HG03457 (cell line): ENCODE data around the gene ZFHX2.
"Not testable (repeated sequence)": the region's sequence is repeated elsewhere in the genome, so short reads cannot be mapped to it uniquely, and the experiment has no call there.

Experiments
- ATAC-seq: cut with Tn5 transposase; IDR thresholded peaks from one replicate; pipeline ENCODE4 v1.9.1; 2021; ENCODE audit warnings: moderate number of reproducible peaks; ENCODE audit not compliant: unreplicated experiment

Gene ZFHX2

DNA sequence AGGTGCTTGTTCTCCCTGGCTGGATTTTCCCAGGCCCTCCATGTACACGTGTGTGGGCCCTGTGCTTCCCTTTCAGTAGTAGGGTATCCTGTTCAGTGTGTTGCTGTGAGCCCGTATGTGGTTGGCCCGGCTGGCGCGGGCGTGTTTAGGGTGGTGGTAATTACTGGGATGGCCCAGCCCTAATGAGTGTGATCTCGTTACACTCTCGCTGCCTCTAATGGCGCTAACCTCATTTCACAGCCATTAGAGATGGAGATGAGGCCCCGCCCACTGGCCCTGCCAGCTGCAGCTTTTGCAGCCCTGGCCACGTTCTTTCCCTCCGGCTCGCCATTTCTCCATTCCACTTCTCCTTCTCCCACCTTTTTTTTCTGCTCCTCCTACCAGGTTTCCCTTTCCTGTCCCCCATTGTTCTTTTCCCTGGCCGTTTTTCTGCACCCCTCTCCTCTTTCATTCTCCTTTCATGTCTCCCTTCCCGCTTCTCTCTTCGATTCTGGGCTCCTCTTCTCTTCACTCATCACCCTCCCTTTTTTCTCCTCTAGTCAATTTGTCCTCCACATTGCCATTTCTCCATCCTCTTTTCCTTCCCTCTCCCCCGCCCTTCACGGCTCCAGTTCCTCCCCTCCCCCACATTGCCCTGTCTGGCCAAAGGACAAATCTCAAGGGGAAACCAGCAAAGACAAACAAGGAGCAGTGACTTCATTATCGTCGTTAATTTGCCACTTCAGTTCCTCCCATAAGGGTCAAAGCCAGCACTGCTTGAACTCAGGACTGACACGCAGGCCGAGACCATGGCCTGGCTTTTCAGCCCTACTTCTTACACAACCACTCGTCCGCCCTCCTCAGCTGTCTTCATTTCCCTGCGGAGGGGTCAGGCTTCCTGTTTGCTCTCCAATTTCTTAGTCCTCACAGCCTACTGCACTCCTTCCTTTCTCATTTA, 6.8 kb downstream of the ZFHX2 start:
- no peak for ATAC-seq

DNA sequence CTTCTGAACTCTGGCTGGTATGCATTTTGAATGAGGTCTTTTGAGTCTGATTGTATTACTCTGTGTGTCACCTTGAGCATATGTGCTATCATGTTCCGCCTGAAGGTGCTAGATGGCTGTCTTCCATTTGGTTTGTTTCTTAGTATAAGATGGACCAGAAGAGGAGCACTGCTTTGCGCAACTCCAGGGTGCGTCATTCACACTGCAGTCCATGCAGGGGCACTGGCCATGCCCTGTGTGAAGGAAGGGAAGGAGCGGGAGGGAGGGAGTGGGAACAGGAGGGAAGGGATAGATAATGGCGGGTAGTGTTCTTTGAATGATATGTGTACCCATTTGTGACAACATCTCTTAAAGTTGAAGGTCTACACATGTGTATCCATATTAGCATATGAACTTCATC, 8.2 kb downstream of the ZFHX2 start:
- ATAC-seq: no peak

DNA sequence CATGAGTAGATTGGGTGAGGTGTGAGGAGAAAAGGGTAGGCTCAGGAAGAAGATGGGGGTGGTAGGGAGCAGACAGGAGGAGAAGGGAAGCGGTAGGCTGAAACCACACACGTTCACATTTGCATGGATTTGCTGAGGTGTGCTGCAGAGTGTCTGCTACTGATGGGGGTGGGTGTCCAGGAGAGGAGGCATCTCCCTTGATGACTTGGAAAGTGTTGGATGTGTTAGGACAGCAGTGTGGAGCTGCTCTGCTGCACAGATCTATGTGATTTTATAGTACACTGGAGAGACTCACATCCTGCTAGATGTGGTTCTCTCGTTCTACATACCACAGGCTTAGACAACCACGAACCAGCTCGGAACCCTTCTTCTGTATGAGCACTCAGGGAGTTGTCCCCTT, 9.3 kb downstream of the ZFHX2 start:
- ATAC-seq: no peak

DNA sequence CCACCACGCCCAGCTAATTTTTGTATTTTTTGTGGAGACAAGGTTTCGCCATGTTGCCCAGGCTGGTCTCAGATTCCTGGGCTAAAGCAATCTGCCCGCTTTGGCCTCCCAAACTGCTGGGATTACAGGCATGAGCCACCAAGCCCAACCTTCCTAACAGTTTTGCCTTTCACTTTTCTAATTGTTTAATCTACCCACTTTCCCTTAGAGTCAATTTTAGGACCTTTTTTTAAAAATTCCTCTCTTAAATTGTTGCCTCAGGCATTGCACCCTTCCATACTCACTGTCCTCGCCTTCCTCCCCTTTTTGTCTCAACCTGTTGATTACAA, 11.5 kb downstream of the ZFHX2 start:
- ATAC-seq: no peak

DNA sequence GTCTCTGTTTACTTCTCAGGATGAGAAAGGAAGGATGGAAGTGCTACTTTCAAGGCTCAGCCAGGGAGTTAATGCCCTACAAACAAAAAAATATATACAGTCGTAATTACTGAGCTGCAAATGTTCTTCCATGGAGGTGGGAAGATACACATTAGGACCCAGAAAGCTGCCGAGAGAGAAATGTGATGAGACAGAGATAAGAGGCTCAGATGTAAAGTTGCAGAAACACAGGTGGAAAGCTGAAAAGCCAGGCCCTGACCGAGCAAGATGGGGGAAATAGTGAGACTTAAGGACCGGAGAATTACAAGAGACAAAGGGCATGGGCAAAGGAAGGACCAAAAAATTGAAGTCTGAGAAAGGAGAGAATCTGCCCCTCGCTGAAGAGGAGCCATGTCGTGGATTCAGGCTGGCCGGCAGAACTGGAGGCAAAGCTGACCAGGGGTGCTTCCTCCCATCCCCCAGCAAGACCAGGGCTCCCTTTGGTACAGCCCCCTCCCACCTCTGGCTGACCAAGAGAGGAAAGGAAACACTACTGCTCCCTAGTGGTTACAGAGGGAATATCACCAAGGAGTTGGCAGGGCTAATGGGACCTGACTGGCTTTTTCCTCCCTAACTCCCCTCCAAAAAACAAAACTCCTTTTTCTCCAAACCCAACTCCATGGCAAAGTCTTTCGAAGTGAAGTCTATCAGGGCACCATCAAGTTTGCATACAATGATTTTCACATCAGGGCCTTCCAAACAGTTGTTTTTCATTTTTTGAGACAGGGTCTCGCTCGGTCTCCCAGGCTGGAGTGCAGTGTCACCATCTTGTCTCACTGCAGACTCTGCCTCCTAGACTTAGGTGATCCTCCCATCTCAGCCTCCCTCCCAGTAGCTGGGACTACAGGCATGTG, 12.1 kb downstream of the ZFHX2 start:
- no peak for ATAC-seq

DNA sequence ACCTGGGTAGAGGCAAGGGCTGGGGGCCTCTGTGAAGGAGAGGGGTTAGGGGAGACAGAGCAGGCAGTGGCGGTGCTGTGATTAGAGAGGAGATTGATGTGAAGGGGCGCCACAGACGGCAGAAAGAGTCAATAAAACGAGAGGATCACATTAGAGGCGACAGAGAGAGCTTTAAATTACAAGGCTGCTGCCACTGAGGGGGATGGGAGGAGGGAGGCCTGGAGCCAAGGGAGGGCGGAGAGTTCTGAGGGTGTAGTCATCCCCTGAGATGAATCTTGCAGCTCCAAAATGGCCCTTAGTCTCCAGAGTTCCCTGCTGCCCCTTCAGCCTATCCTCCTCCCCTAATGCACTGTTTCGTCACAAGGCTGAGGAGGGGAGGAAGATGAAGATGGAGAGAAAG, 12.8 kb downstream of the ZFHX2 start:
- ATAC-seq: no peak

DNA sequence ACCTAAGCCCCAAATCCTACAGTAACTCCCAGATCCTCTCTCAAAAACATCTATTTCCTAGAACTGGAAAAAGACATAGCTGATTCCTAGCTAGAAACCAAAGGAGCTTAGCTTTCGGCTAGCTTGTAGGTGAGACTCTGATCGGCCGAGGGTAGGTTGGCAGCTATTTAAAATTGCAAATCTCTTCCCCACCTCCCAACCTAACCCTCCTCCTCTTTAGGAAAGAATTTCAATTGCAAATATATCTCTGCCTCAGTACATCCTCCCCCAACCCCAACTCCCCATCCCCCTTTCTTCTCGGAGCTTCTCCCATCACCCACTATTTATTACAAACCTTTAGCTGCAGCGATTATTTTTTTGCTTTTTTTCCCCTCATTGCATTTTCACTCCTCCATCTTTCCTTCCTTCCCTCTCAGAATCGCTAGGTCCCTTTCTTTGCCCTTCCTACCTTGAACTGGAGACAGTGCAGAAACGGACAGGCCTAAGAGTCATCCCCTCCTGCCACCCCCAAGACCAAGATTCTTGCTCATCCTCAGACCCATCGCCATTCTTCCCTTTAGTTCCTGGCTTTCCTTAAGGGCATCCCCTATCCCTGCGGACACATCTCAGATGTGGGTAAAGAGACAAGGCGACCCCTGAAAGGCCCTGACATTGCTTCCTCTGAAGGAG, 13.4 kb downstream of the ZFHX2 start:
- no peak for ATAC-seq

DNA sequence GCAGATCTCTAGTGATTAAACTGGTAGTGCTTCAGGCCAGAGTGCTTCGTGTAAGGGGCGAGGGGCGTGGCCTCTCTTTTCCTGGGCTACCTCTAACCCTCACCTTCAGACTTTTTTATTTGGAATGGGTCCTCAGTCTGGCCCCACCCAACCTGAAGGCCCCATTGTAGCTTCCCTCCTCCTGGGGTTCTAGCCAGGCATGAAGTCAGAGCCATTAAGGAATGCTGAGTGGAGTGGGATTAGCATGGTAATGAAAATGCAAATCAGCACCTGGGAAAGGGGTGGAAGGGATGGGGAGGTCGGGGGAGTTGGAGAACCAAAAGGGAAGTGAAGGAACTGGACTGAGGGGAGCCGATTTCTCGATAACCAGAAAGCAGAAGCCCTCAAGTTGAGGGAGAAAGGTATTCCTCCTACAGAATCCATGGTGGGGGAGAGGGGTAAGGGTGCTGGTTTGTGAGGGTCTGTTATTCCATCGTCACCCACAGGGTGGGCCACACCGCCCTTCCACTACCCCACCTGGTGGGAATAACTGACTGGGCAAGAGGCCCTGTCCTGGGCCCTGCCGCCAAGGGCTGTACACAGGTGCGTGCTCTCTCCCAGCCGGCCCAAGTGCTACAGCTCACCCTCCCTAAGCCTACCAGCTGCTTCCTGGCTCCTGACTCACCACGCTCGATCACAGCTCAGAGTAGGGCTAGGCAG, 14.1 kb downstream of the ZFHX2 start:
- ATAC-seq: no peak

DNA sequence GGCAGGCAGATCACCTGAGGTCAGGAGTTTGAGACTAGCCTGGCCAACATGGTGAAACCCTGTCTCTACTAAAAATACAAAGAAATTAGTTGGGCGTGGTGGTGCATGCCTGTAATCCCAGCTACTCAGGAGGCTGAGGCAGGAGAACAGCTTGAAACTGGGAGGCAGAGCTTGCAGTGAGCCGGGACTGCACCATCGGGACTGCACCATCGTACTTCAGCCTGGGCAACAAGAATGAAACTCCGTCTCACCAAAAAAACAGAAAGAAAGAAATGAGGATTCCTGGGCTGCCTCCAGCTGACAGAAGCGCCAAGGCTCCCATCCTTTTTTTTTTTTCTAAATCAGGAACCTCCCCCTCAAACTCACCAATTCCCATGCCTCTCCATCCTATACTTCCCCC, 14.7 kb downstream of the ZFHX2 start:
- ATAC-seq: not testable (repeated sequence)

DNA sequence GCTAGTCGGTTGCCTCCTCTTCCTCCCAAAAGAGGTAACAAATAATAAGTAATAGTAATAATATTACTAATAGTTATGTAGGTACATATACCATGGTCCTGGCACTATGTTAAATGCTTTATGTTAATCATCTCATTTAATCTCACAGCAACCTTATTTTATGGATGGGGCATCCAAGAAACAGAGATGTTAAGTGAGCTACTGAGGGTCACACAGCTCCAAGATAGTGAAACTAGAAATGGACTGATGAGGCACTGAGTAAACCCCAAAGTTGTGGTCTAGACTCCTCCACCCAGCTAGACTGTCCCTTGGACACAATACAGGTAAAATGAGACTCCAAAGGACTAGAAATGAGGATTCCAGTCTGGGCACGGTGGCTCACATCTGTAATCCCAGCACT, 15.1 kb downstream of the ZFHX2 start:
- ATAC-seq: no peak

DNA sequence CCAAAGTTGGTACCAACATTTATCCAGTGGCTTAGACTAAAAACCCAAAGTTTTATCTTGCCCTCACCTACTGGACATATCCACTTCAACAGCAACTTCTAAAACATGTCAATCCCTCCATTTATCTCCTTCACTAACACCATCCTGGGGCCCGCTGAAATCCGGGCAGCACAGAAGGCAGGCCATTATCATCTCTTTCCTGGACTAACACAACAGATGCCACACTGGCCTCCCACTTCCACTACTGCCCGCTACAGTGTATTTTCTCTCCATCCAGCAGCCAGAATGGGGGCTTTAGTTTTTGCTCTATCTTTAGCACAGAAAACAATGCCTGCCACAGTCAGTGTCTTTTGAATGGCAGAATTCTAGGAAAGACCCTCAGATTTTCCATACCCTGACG, 15.6 kb downstream of the ZFHX2 start:
- ATAC-seq: no peak

DNA sequence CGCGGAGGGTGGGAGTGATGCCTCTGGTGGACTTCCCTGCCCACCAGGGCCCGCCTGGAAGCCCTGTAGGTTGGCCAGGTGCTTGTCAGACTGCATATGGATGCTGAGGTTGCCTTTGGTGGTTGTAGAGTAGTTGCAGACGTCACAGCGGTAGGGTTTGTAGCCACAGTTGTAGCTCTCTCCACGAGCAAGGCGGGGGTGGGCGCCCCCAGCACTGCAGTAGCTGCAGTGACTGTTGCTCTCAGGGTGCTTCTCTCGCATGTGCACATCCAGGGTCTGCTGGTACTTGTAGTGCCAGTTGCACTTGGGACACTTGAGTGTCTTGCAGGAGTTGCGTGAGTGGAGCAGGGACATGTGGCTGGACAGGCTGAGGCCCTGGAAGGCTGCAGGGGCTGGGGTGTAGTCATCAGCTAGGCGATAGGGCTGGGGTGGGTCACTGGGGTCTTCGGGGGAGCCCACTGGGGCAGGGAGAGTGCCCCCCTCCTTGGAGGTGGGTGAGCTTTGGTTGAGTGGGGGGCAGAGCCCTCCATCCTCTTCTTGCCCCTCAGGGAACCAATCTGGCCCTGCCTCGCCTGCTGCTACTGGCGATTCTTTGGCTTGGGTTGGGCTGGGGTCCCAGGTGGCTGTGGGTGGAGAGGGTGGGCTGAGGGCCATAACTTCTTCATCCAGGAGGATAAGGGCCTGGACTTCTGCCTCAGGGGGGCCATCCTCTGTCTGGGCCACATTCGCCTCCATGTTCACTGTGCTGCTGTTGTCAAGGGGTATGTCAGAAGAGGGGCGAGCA, 17.7 kb downstream of the ZFHX2 start:
- no peak for ATAC-seq

DNA sequence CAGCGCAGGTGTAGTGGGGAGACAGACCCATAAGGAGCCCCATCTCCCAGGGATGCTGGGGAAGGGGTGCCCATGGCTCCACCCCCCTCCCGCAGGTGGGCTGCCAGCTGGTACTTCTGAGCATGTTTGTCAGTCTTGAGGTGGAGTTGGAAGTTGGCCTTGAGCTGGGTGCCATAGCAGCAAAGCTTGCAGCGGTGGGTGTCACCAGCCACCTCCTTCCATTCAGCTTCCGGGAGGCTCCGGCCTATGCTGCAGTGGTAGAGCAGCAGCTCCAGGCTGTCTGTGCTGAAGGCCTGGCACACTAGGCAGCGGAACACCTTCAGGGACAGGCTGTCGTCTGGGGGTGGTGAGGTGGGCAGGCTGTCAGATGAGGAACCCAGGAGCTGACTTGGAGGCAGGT, 18.9 kb downstream of the ZFHX2 start:
- no peak for ATAC-seq

DNA sequence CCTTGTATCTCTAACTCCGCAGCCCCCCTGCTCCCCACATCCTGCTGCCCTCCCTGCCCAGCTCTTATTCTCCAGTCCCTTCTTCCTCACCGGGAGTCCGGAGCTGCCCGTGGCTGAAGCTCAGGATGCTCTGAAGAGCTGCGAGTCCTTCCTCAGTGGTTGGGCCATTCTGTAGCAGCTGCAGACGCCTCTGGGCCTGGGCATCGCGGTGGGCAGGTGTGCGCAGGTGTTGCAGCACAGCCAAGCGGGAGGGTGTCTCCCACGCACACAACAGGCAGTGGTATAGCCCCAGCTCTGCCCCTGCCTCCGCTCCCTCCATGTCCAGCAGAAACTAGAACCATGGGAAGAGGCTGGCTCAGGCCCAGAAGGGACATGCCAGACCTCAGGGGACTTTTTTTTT, 20.2 kb downstream of the ZFHX2 start:
- no peak for ATAC-seq

DNA sequence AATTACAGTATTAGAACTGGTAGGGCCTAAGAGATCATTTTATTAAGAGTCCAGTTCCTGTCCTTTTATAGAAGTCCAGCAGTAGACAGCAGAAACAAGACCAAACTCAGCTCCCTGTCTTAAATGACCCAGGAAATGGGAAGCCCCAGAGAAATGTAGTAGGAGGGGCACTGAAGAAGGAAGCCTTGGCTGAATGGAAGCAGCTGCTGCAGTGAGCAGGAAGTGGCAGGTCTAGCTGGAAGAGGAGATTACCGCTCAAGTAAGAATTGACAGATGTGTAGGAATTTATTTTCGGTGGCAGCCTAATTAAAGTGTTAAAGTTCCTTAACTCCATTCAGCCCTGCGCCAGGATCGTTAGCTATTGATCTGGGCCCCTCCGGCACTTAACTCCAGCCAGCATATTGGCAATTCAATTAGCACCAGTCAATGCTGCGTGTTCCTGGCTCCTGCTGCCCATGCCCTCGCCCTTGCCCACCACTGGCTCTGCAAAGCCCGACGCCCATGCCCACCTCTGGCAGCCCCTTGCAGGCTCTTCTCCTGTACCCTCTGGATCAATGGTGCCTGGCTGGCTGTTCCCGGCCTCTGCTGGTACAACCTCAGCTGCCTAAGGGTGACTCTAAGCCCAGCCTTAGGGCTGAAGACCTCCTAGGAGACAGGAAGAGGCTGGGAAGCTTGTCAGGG, 21.1 kb downstream of the ZFHX2 start:
- ATAC-seq: no peak

DNA sequence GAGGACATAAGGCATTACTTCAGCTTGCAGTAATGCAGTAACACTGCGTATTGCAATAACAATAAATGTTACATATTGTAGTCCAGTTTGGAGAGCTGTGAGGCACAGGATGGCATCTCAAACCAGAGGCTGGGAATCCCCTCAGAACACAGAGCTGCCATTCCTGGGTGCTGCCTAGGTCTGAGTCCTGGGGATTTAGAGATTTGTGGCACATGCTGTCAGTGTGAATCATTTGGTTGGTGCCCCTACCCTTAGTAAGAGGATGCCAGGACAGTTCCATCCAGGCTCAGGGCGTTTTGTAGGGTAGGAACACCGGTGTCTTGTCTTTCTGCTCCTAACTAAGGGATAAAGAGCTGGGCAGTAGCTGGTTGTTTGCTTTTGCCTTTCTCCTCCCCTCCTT, 22.5 kb downstream of the ZFHX2 start:
- ATAC-seq: no peak

DNA sequence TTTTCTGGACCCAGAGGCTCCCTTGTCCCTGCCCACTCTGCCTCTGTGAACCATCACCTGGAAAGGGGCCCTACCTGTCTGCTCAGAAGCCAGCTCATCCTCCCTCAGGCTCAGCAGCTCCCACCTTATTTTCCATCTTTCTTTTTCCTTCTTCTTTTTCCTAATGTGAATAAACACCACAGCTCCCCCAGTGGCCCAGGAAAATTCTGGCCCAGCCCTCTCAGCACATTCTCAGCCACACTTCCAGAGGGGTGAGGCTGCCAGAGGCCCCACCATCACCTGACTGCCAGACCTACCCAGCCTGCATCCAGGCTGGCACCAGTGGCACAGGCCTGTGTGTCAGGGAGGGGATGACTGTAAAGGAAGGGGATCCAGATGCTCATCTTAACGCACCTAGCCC, 23.0 kb downstream of the ZFHX2 start:
- no peak for ATAC-seq

DNA sequence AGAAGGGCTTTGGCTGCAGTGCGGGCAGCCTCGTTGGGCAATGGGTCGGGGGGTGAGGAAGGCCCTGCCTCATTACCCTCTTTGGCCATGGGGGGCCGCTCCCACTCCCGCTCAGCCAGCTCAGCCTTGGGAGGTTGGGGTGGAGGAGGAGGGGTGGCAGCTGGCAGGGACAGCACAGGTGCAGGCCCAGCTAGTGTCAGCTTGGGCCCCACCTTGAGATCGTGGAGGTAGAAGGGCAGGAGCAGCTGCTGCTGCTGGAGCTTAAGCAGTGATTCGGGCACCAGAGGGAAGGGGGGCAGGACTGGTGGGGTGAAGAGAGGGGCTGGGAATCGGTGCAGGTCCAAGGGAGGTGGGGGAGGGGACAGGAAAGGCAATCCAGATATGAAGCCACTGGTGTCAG, 26.0 kb downstream of the ZFHX2 start:
- no peak for ATAC-seq

DNA sequence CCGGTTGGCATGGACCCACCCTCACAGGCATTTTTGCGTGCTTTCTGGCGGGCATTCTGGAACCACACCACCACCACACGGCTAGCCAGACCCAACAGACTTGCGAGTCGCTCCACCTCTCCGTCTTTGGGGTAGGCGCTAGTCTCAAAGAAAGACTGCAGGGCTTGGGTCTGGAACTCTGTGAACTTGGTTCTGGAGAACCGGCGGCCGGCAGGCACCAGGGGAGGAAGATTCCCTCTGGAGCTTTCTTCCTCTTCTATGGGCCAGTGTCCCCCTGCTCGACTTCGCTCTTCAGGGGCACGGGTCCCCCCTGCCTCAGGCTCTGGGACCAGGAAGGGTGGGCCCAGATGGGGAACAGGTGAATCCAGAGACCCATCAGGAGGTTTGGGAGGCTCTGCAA, 26.6 kb downstream of the ZFHX2 start:
- ATAC-seq: no peak
